ENCODE data around the gene SCLT1.

SCLT1 gene

GRCh38 chr4:128841402-128841801 is 251.9 kb downstream of the SCLT1 start:
- no peak for DNase-seq (ENCODE audit: low read depth in 2 of 2)

GRCh38 chr4:128840711-128841318 is 252.5 kb downstream of the SCLT1 start:
- DNase-seq (ENCODE audit: low read depth in 2 of 2): no peak

DNA sequence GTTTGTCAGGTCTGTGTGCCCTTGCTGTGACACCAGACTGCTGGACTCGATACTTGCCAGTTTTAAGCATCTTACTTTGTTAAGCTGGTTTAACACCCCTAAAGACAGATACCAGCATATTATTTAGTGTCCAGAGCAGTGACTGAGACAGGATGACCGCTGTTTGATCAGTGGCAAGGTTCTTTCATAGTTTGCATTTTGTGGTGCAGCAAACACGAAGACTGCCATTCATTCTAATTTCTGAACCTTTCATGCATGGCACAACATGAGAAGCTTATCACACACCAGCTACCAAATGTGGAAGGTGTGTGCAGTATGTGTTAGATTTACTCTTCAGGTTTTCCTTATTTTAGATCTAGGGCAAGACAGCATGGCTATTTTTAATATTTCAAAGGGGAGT is 255.7 kb downstream of the SCLT1 start:
- no peak for DNase-seq (ENCODE audit: low read depth in 2 of 2)

GRCh38 chr4:128837198-128837597 is 256.1 kb downstream of the SCLT1 start:
- no peak for DNase-seq (ENCODE audit: low read depth in 2 of 2)

- no peak for DNase-seq (ENCODE audit: low read depth in 2 of 2)
Measured at GRCh38 chr4:128835498-128836222, 257.7 kb downstream of the SCLT1 start.
